Duodenal mucosa (tissue), 2 donors: ENCODE results near the gene GMNC.

Source experiments
- H3K27ac ChIP-seq: one replicate; pipeline ENCODE4 v1.7.0; 2013; ENCODE audit warnings: low read depth, low read length
- H3K27me3 ChIP-seq, 2 donors: one replicate each; pipeline ENCODE4 v1.7.0; 2013; ENCODE audit warnings: low read length in 2 of 2, control low read depth in 1 of 2; ENCODE audit not compliant: insufficient read depth in 2 of 2, control insufficient read depth in 1 of 2
- H3K36me3 ChIP-seq, 2 donors: one replicate each; pipeline ENCODE4 v1.7.0; 2013; ENCODE audit warnings: low read length in 2 of 2, control low read depth in 1 of 2; ENCODE audit not compliant: insufficient read depth in 2 of 2, control insufficient read depth in 1 of 2
- H3K4me1 ChIP-seq, 2 donors: one replicate each; pipeline ENCODE4 v1.7.0; 2013; ENCODE audit warnings: low read length in 2 of 2, control low read depth in 1 of 2; ENCODE audit not compliant: insufficient read depth in 2 of 2, control insufficient read depth in 1 of 2
- H3K4me3 ChIP-seq, 2 donors: one replicate each; pipeline ENCODE4 v1.7.0; 2013; ENCODE audit warnings: low read length in 2 of 2, low read depth in 1 of 2
- H3K9ac ChIP-seq, 2 donors: one replicate each; pipeline ENCODE4 v1.7.0; 2013; ENCODE audit warnings: low read length in 2 of 2, low read depth in 1 of 2
- H3K9me3 ChIP-seq, 2 donors: one replicate each; pipeline ENCODE4 v1.7.0; 2013; ENCODE audit warnings: low read length in 2 of 2, control low read depth in 1 of 2; ENCODE audit not compliant: control insufficient read depth in 1 of 2

The GMNC gene

GRCh38 chr3:190854062-190854461 is 8.4 kb downstream of the GMNC start:
- no peaks in the 10 kb centered on the region for H3K9me3 ChIP-seq
- no peak overlapping the region for H3K4me3 ChIP-seq
- no peaks in the 10 kb centered on the region for H3K4me1 ChIP-seq
- no peaks in the 10 kb centered on the region for H3K36me3 ChIP-seq
- H3K27ac ChIP-seq: no peak overlapping the region
- no peaks in the 10 kb centered on the region for H3K27me3 ChIP-seq
- no peak overlapping the region for H3K9ac ChIP-seq

- Histone ChIP-seq H3K27me3 (no peaks in the 10 kb centered on the region), H3K4me1 (no peaks in the 10 kb centered on the region), H3K9ac (no peak overlapping the region), H3K4me3 (no peak overlapping the region), H3K36me3 (no peaks in the 10 kb centered on the region), H3K9me3 (no peaks in the 10 kb centered on the region), H3K27ac (no peak overlapping the region)
Observed at GRCh38 chr3:190853464-190853863, 9.0 kb downstream of the GMNC start.

DNA sequence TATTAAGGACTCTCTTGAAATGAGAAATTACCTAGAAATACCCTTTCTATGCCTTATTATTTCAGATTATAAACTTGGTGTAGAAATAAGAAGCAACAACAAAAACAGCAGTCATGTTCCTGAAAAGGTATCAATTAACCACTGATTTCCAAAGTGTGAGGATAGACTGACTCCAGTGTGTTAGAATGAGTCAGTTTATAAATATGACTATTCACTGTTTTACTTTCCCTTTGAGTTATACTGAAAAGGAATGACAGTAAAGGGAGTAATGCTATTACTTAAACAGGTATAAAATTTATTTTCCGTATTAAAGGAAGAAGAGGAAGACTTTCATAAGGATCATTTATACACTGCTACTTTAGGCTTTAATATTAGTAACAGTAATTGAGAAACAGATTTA is 12.9 kb downstream of the GMNC start:
- Histone ChIP-seq H3K27ac (no peak overlapping the region), H3K9me3 (no peaks in the 10 kb centered on the region), H3K4me1 (no peaks in the 10 kb centered on the region), H3K4me3 (no peak overlapping the region), H3K9ac (no peak overlapping the region), H3K36me3 (no peaks in the 10 kb centered on the region), H3K27me3 (no peaks in the 10 kb centered on the region)

DNA sequence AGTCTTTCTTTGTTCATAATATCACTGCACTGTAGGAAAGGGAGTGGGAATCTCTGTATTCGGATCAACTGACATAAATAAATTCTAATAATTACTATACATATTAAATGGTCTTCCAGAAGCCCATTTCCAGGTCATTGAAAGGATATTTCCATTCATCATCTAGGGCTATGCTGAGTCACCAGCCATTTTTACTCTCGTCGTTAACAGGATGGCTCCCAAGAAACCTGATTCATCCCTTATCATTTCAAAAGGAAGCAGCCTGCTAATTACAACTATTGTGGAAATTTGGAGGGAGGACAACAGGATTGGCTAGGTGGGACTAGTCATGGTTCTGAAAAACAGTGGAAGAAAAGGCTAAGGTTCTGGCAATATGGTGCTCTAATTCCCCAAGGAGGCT is 13.6 kb downstream of the GMNC start:
- no peaks in the 10 kb centered on the region for H3K4me1 ChIP-seq
- no peaks in the 10 kb centered on the region for H3K9me3 ChIP-seq
- H3K4me3 ChIP-seq: no peak overlapping the region
- no peaks in the 10 kb centered on the region for H3K27me3 ChIP-seq
- no peaks in the 10 kb centered on the region for H3K36me3 ChIP-seq
- H3K27ac ChIP-seq: no peak overlapping the region
- no peak overlapping the region for H3K9ac ChIP-seq

- no peak overlapping the region for H3K9ac ChIP-seq
- H3K27ac ChIP-seq: no peak overlapping the region
- no peaks in the 10 kb centered on the region for H3K27me3 ChIP-seq
- H3K4me3 ChIP-seq: no peak overlapping the region
- no peaks in the 10 kb centered on the region for H3K9me3 ChIP-seq
- H3K4me1 ChIP-seq: no peaks in the 10 kb centered on the region
- no peaks in the 10 kb centered on the region for H3K36me3 ChIP-seq
Observed at GRCh38 chr3:190847436-190847835, 15.1 kb downstream of the GMNC start.

- Histone ChIP-seq H3K4me3 (no peak overlapping the region), H3K27me3 (no peaks in the 10 kb centered on the region), H3K27ac (no peak overlapping the region), H3K9ac (no peak overlapping the region), H3K36me3 (no peaks in the 10 kb centered on the region), H3K9me3 (no peaks in the 10 kb centered on the region), H3K4me1 (no peaks in the 10 kb centered on the region)
Observed at GRCh38 chr3:190840146-190840545, 22.3 kb downstream of the GMNC start.

DNA sequence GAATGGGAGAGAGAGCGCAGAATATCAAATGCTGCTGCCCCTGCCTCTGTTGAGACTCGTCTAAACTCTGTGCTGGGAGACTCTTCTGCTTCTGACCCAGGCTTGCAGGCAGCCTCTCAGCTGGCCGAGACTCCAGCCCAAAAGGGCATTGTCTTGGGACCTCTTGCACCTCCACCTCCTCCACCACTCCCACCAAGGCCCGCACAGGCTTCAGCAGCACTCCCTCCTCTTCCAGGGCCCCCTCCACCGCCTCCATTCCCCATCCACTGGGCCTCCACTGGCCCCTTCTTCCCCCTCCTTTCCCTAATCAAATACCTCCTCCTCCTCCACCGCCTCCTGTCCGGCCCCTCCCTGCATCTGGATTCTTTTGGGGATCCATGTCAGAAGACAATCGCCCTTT is 31.3 kb downstream of the GMNC start:
- Histone ChIP-seq H3K27ac (no peak overlapping the region), H3K27me3 (no peaks in the 10 kb centered on the region), H3K9me3 (no peaks in the 10 kb centered on the region), H3K4me3 (no peak overlapping the region), H3K9ac (no peak overlapping the region), H3K4me1 (no peaks in the 10 kb centered on the region), H3K36me3 (no peaks in the 10 kb centered on the region)

DNA sequence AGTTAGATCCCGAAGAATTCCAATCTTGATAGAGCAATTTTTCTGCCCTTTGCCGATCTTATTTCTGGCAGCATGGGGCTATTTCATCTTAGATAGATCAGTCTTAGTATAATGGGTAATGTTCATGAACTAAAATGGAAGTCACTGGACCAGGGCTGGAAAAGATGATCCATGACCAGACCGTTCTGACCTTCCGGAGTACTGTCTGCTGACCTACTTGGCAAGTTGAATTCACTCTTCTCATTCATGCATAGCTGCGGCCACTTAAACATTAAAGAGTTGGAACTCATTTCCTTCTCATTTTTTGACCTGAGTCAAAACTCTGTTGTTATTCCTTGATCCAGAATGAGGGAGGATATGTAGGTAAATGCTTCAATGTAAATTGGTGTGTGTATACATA is 32.5 kb downstream of the GMNC start:
- no peaks in the 10 kb centered on the region for H3K4me1 ChIP-seq
- H3K36me3 ChIP-seq: no peaks in the 10 kb centered on the region
- H3K27ac ChIP-seq: no peak overlapping the region
- H3K4me3 ChIP-seq: no peak overlapping the region
- no peaks in the 10 kb centered on the region for H3K27me3 ChIP-seq
- no peaks in the 10 kb centered on the region for H3K9me3 ChIP-seq
- H3K9ac ChIP-seq: no peak overlapping the region

GRCh38 chr3:190826018-190826417 is 36.5 kb downstream of the GMNC start:
- Histone ChIP-seq H3K9ac (no peak overlapping the region), H3K27me3 (no peaks in the 10 kb centered on the region), H3K9me3 (no peaks in the 10 kb centered on the region), H3K27ac (no peak overlapping the region), H3K36me3 (no peaks in the 10 kb centered on the region), H3K4me3 (no peak overlapping the region), H3K4me1 (no peaks in the 10 kb centered on the region)

GRCh38 chr3:190825386-190826016 is 37.0 kb downstream of the GMNC start:
- no peaks in the 10 kb centered on the region for H3K4me1 ChIP-seq
- no peak overlapping the region for H3K4me3 ChIP-seq
- H3K36me3 ChIP-seq: no peaks in the 10 kb centered on the region
- no peak overlapping the region for H3K27ac ChIP-seq
- H3K9me3 ChIP-seq: no peaks in the 10 kb centered on the region
- H3K27me3 ChIP-seq: no peaks in the 10 kb centered on the region
- no peak overlapping the region for H3K9ac ChIP-seq
